Esophagus mucosa (tissue), 1 donor: ENCODE measurements around the gene NR3C1. TPM values are rescaled to one million over a fixed set of nuclear protein-coding genes. Genes with fewer than 3 reads are reported as not detected.

Experiments used
- ATAC-seq: fragments of 200-7000 bp; cut with Tn5 transposase; one replicate; pipeline ENCODE4 v1.9.1; 2020
- total RNA-seq: library from RNA; stranded (reverse); gene quantifications from one replicate; pipeline ENCODE4 v1.2.4, GENCODE V29; 2023
- donor health status: DM: yes; HTN: yes; CAD: no.

The NR3C1 gene
- total RNA-seq, 1 donor from 2014 or later, result 32.4 TPM

- no peak for ATAC-seq
Measured at GRCh38 chr5:143398053-143398355, 5.5 kb downstream of the NR3C1 start.

GRCh38 chr5:143397302-143398052, 6.0 kb downstream of the NR3C1 start:
- no peak for ATAC-seq

GRCh38 chr5:143396353-143396940, 7.0 kb downstream of the NR3C1 start:
- ATAC-seq, result no peak

- ATAC-seq, result no peak
Measured at GRCh38 chr5:143395638-143396352, 7.7 kb downstream of the NR3C1 start.

GRCh38 chr5:143393524-143393923, 10.0 kb downstream of the NR3C1 start:
- ATAC-seq, result no peak

GRCh38 chr5:143390941-143391340, 12.5 kb downstream of the NR3C1 start:
- no peak for ATAC-seq

- no peak for ATAC-seq
Measured at GRCh38 chr5:143390258-143390657, 13.2 kb downstream of the NR3C1 start.

GRCh38 chr5:143386725-143387124, 16.8 kb downstream of the NR3C1 start:
- ATAC-seq, result no peak

GRCh38 chr5:143384865-143385657, 18.4 kb downstream of the NR3C1 start:
- ATAC-seq, result no peak

GRCh38 chr5:143383988-143384387, 19.5 kb downstream of the NR3C1 start:
- no peak for ATAC-seq

GRCh38 chr5:143379606-143380005, 23.9 kb downstream of the NR3C1 start:
- no peak for ATAC-seq

- no peak for ATAC-seq
Measured at GRCh38 chr5:143376911-143377813, 26.3 kb downstream of the NR3C1 start.

- ATAC-seq, result no peak
Measured at GRCh38 chr5:143376195-143376779, 27.2 kb downstream of the NR3C1 start.

GRCh38 chr5:143374496-143375217, 28.8 kb downstream of the NR3C1 start:
- ATAC-seq, result no peak

GRCh38 chr5:143373076-143373475, 30.4 kb downstream of the NR3C1 start:
- no peak for ATAC-seq

GRCh38 chr5:143372187-143372829, 31.2 kb downstream of the NR3C1 start:
- ATAC-seq, result no peak

GRCh38 chr5:143370440-143370839, 33.0 kb downstream of the NR3C1 start:
- no peak for ATAC-seq

- ATAC-seq, result no peak
Measured at GRCh38 chr5:143364061-143364460, 39.4 kb downstream of the NR3C1 start.

- ATAC-seq, result no peak
Measured at GRCh38 chr5:143362664-143363227, 40.7 kb downstream of the NR3C1 start.

GRCh38 chr5:143361438-143361837, 42.0 kb downstream of the NR3C1 start:
- ATAC-seq, result no peak
